Activated CD8-positive, alpha-beta memory T cell treated with anti-CD3 and anti-CD28 coated beads for 24 hours (primary cell): ENCODE data around the gene RGS3.
A peak's percentile ranks its signal among the peaks of the same experiment; 100 is the strongest.

Experiments
- DNase-seq: peaks from one replicate; pipeline ENCODE4 v3.0.0-alpha.2; 2020

The RGS3 gene

GRCh38 chr9:113492343-113493202 lies 29.0 kb downstream of the RGS3 start:
- no peak for DNase-seq

GRCh38 chr9:113493203-113493520 lies 29.6 kb downstream of the RGS3 start:
- no peak for DNase-seq

GRCh38 chr9:113495526-113495925 lies 32.0 kb downstream of the RGS3 start:
- no peak for DNase-seq

- no peak for DNase-seq
Measured at GRCh38 chr9:113497051-113497450, 33.5 kb downstream of the RGS3 start.

GRCh38 chr9:113499153-113499875 lies 35.8 kb downstream of the RGS3 start:
- no peak for DNase-seq

- DNase-seq, result no peak
Measured at GRCh38 chr9:113499876-113500497, 36.5 kb downstream of the RGS3 start.

GRCh38 chr9:113501129-113501686 lies 37.7 kb downstream of the RGS3 start:
- no peak for DNase-seq

GRCh38 chr9:113501852-113502251 lies 38.3 kb downstream of the RGS3 start:
- DNase-seq, result no peak

- no peak for DNase-seq
Measured at GRCh38 chr9:113502427-113503034, 39.0 kb downstream of the RGS3 start.

GRCh38 chr9:113503131-113503541 lies 39.6 kb downstream of the RGS3 start:
- DNase-seq, result no peak

GRCh38 chr9:113503613-113504211 lies 40.2 kb downstream of the RGS3 start:
- no peak for DNase-seq

GRCh38 chr9:113504725-113505590 lies 41.4 kb downstream of the RGS3 start:
- no peak for DNase-seq

GRCh38 chr9:113506090-113506589 lies 42.6 kb downstream of the RGS3 start:
- DNase-seq, result no peak

- no peak for DNase-seq
Measured at GRCh38 chr9:113507256-113507655, 43.7 kb downstream of the RGS3 start.

GRCh38 chr9:113508111-113508749 lies 44.7 kb downstream of the RGS3 start:
- no peak for DNase-seq

GRCh38 chr9:113509463-113509862 lies 45.9 kb downstream of the RGS3 start:
- DNase-seq, result no peak

- DNase-seq, result no peak
Measured at GRCh38 chr9:113511047-113511521, 47.6 kb downstream of the RGS3 start.

- peak; percentile 89 for DNase-seq
Measured at GRCh38 chr9:113511856-113512761, 48.6 kb downstream of the RGS3 start.

GRCh38 chr9:113513111-113513510 lies 49.6 kb downstream of the RGS3 start:
- no peak for DNase-seq

GRCh38 chr9:113513536-113513935 lies 50.0 kb downstream of the RGS3 start:
- DNase-seq, result no peak
